GM06990 (cell line): ENCODE data around the gene UPK3A.
A peak's percentile ranks its signal among the peaks of the same experiment; 100 is the strongest.

Experiments used
- DNase-seq: peaks from one replicate; pipeline ENCODE4 v3.0.0-alpha.2; 2011; ENCODE audit not compliant: insufficient read length; ENCODE audit errors: extremely low read depth
- H3K27me3 ChIP-seq: replicated peaks from 2 replicates; pipeline ENCODE4 v1.6.0; 2011; ENCODE audit warnings: low read length; ENCODE audit not compliant: control insufficient read depth, insufficient read depth
- H3K36me3 ChIP-seq: 2 replicates; pipeline ENCODE4 v1.5.1; 2011; ENCODE audit warnings: low read length; ENCODE audit not compliant: control insufficient read depth, insufficient read depth
- H3K4me3 ChIP-seq: replicated peaks from 2 replicates; pipeline ENCODE4 v1.5.1; 2011; ENCODE audit warnings: low read depth, mild to moderate bottlenecking, control low read depth, low read length
- CTCF ChIP-seq: IDR thresholded peaks from 2 replicates; pipeline ENCODE4 v1.5.1; 2011; ENCODE audit warnings: low read length, control low read depth, mild to moderate bottlenecking, inconsistent platforms; ENCODE audit not compliant: insufficient read depth, poor library complexity, severe bottlenecking

Gene UPK3A

GRCh38 chr22:45308957-45309421 is 24.2 kb downstream of the UPK3A start:
- no peak for DNase-seq
- no peaks in the 10 kb centered on the region for H3K36me3 ChIP-seq
- peak overlapping the region; percentile 47 for H3K4me3 ChIP-seq
- H3K27me3 ChIP-seq: no peaks in the 10 kb centered on the region
- no peak for TF ChIP-seq CTCF

GRCh38 chr22:45309422-45310227 is 24.9 kb downstream of the UPK3A start, which contains the start of gene FAM118A:
TSS of gene FAM118A (plus strand) at chr22:45309934. CDS start at chr22:45322380, 12,446 bp downstream.
- Histone ChIP-seq H3K4me3 (peak within 1 kb of the TSS; percentile 77), H3K27me3 (no peaks in the 10 kb centered on the region), H3K36me3 (no peaks in the 10 kb centered on the region)
- DNase-seq: peak; percentile 94
- TF ChIP-seq CTCF: no peak

GRCh38 chr22:45310331-45310976 is 25.7 kb downstream of the UPK3A start:
- no peak for TF ChIP-seq CTCF
- Histone ChIP-seq H3K27me3 (no peaks in the 10 kb centered on the region), H3K36me3 (no peaks in the 10 kb centered on the region), H3K4me3 (peak overlapping the region; percentile 77)
- no peak for DNase-seq

DNA sequence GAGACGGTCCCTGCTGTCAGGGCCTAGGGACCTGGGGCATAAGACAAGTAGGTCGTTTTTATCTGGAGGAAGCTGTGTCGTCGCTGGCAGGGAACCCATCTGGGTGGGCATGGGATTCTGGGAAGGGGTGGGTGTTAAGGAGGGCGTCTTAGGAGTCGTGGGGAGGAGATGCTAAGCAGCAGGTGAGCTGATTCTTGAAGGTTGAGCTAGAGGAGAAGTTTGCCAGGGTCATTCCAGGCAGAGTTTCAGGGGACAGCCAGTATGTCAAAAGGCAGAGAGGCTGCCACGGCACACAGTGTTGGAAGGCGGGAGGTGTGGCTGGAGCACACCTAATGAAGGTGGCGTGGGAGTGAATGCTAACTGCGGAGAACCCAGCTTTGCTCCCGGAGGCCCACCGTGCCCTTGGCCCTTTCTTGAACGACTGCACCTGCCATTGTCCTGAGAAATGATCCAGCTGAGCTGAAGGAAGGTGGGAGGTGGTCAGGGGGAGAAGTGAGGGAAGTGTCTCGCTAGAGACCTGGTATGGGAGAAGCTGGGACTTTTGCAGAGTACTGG is 26.3 kb downstream of the UPK3A start:
- DNase-seq: no peak
- Histone ChIP-seq H3K4me3 (peak overlapping the region; percentile 77), H3K36me3 (no peaks in the 10 kb centered on the region), H3K27me3 (no peaks in the 10 kb centered on the region)
- TF ChIP-seq CTCF: no peak

DNA sequence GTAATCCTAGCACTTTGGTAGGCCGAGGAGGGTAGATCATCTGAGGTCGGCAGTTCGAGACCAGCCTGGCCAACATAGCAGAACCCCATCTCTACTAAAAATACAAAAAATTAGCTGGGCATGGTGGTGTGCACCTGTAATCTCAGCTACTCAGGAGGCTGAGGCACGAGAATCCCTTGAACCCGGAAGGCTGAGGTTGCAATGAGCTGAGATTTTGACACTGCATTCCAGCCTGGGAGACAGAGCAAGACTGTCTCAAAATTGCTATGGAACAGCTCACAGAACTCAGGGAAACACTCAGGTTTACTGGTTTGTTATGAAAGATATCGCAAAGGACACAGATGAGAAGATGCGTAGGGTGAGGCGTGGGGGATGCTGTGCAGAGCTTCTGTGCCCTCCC is 27.7 kb downstream of the UPK3A start:
- no peak for TF ChIP-seq CTCF
- no peak for DNase-seq
- H3K4me3 ChIP-seq: no peak overlapping the region
- no peaks in the 10 kb centered on the region for H3K36me3 ChIP-seq
- no peaks in the 10 kb centered on the region for H3K27me3 ChIP-seq
